Endometrium (tissue), 2 donors: Measurements from ENCODE around the gene TERT.
"Not testable (repeated sequence)": the region's sequence is repeated elsewhere in the genome, so short reads cannot be mapped to it uniquely, and the experiment has no call there.

Experiments used
- FAIRE-seq: peaks from 2 replicates; lab custom pipeline; 2012; peaks lifted over from hg19 to GRCh38; lab: Jason Lieb, UNC
- donor health status: control.
- donor health status: control.

Gene TERT

DNA sequence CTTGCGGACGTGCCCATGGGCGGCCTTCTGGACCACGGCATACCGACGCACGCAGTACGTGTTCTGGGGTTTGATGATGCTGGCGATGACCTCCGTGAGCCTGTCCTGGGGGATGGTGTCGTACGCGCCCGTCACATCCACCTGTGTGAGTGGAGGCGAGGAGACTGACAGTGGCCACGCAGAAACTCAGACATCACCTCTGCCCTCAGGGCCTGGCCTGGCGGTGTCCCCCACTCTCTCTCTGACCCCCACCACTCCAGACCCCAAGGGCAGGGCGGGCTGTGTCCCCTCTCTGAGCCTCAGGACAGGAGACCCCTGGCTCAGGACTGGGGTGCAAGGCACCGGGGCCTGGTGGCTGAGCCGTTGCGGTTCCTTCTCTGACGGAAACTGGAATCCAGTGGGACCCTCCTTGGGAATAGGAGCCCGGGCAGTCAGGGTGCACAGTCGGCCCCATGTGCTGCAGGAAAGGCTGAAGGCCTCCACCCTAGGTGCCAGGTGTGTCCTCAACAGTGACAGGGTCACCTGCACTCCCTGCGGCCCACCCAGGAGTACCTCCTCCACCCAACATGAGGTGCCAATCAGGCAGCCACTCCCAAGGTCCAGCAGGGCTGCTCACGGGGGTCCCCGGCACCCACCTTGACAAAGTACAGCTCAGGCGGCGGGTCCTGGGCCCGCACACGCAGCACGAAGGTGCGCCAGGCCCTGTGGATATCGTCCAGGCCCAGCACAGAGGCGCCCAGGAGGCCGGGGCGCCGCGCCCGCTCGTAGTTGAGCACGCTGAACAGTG lies 16.0 kb downstream of the TERT start:
- FAIRE-seq = no peak

DNA sequence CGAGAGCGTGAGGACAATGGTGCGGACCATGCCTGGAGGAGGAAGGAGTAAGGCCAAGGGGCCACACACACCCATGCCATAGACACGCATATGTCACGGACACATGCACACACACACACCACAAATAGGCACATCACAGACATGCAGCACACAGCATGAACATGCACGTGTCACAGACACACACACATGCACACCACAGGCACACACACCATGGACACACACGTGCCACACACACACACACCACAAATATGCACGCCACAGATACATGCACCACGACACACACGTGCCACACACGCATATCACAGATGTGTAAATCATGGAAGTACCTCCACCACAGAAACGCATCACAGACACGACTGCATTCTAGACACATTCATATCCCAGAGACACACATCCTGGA lies 16.7 kb downstream of the TERT start:
- no peak for FAIRE-seq

DNA sequence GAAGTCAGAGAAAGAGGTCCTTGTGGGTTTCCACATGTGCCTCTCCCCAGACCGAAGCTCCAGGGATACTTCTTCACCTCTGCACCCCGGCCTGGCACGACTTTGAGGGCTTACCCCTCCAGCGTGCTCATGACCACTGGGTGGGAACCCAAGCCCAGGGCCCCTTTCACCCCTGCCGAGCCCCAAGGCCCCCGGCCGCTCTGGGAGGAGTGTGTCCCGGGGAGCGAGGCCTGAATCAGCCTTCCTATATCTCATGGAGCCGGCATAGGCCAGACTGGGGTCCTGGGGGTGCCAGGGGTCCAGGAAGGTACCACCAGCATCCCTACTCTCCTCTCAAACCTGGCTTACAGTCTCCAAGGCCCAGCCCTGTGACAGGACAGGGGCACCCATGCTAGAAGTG lies 17.1 kb downstream of the TERT start:
- no peak for FAIRE-seq

DNA sequence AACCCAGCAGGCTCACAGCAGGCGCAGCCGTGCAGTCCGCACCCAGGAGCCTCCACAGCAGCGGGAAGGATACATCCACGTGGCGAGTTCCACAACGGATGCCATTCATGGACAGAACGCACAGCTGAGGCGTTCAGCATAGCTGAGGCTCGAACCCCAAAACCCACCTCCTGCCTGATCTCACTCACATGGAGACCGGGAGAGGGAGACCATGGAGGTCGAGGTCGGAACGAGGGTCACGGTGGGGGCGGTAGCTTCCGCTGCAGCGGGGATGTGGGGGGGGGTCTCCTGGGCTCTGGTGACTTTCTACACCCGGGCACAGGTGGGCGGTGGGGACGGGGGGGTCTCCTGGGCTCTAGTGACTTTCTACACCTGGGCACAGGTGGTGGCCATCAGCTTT lies 17.5 kb downstream of the TERT start:
- no peak for FAIRE-seq

DNA sequence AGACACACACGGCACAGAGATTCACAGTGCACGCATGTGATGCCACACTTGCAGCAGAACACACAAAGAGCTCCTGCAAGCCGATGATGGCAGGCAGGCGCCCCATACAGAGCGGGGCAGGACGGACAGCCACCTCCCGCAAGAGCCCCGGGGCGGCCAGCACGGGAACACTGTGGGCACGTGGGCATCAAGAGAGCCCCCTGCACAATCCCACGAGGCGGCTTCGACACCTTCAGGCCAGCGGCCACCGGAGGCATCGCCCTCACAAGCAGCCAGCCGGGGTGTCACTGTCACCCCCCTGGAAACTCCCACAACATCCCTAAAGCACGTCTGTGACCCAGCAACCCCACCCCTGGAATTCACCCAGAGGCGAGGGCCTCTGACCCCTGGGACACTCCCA lies 17.9 kb downstream of the TERT start:
- no peak for FAIRE-seq

DNA sequence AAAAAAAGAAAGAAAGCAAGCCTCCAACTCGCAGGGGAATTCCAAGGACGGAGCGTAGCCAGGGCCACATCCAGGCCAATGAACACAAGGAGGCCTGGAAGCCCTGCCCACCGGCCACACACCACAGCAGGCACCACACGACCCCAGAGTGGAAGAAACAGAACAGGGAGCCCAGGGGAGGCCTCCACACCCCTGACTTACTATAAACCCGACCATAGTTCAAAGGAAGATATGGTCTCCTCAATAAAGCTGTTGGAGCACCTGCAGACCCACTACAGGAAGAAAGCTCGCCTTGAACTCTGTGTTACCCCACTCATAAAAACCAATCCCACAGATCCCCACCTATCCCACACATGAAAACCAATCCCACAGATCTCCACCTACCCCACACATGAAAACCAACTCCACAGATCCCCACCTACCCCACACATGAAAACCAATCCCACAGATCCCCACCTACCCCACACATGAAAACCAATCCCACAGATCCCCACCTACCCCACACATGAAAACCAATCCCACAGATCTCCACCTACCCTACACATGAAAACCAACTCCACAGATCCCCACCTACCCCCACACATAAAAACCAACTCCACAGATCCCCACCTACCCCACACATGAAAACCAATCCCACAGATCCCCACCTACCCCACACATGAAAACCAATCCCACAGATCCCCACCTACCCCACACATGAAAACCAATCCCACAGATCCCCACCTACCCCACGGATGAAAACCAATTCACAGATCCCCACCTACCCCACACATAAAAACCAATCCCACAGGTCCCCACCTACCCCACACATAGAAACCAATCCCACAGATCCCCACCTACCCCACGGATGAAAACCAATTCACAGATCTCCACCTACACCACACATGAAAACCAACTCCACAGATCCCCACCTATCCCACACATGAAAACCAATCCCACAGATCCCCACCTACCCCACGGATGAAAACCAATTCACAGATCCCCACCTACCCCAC lies 19.2 kb downstream of the TERT start:
- not testable (repeated sequence) for FAIRE-seq

DNA sequence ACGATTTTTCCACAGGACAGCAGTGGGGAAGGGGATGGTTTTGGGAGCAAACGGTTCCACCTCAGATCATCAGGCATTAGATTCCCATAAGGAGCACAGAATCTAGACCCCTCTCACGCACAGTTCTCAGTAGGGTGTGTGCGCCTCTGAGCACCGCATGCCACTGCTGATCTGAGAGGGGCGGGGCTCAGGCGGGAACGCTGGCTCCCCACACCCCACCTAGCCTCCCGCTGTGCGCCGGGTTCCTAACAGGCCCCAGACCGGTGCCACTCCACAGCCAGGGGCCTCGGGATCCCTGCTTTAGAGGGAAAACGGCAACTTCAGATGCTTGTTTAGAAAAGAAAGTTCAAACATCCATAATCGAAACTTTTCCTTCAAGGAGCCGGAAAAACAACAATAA lies 20.4 kb downstream of the TERT start:
- FAIRE-seq = no peak

DNA sequence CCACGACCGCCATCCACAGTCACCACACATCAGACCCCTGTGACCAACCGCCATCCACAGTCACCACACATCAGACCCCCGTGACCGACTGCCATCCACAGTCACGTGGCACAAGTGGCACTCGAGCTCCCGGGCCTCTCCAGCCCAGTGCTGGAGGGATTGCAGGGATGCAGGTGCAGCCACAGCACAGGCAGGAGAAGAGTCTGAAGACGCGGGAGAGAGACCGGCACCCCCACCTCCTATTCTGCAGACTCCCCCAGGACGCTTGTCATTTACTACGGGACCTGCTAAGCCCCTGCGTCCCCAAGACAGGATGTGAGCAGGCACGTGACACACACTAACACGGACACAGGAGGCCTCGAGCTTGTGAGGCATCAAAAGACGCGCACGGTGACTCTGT lies 21.1 kb downstream of the TERT start:
- no peak for FAIRE-seq

DNA sequence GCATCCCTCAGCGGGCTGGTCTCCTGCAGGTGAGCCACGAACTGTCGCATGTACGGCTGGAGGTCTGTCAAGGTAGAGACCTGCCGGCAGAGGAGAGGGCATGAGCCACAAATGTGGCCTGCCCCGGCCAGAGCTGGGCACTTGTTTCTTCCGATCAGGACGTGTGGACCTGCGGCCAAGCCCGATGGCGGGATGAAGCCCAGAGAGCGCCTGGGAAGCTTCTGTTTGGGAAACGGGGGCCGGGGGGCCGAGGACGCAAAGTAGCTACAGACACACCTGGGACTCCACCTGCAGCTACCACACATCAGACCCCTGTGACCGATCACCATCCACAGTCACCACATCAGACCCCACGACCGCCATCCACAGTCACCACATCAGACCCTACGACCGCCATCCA lies 22.7 kb downstream of the TERT start:
- no peak for FAIRE-seq

DNA sequence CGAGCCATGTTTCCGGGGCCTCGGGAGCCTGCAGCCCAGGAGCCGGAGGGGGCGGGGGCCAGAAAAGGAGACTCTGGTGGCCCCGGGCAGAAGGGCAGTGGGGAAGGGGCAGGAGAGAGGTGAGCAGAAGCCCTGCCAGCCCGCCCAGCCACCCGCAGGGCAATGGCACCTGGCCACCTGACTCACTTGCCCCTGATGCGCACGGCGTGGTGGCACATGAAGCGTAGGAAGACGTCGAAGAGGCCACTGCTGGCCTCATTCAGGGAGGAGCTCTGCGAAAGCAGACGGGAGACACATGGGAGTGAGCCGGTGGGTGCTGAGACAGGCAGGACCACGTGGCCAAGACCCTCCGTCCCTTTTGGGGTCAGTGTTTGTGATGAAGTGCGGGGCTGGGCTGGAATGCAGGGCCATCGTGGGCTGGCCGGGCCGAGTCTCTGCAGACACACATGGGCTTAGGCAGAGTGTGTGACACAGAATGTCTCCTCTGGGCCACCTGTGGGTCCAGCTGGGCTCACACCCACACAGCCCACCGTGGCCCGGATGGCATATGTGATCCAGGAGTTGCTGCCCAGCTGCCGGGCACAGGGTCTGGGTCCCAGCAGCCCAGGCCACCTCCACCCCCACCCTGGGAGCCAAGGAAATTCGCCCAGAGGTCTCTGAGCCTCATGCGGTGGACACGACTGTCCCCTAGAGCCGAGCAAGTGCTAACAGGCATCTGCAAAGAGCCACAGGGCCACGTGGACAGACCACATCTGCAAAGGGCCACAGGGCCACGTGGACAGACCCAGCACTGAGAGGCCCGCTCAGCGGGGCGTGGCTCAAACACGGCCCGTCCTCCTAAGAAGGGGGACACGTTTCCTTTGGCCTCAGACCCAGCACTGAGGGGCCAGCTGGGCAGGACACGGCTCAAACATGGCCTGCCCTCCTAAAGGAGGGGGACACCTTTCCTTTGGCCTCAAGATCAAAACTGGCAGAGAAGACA lies 23.6 kb downstream of the TERT start:
- FAIRE-seq = no peak

DNA sequence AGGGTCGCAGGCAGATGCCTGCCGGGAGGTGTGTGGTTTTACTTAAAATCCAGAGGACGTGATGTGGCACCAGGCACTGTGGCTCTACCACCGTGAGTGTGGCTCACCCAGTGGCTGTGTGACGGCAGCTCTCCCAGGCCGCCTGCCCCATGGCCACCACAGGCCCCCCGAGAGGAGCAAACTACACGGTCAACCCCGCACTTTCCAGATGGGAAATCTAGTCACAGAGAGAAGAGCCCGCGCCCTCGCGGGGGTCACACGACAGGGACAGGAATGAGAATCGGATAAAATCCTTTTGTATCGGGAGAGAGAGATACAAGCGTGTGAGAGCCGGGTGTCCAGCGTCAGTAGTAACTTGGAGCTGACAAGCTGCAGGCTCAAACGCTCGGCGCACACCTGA lies 24.4 kb downstream of the TERT start:
- no peak for FAIRE-seq

DNA sequence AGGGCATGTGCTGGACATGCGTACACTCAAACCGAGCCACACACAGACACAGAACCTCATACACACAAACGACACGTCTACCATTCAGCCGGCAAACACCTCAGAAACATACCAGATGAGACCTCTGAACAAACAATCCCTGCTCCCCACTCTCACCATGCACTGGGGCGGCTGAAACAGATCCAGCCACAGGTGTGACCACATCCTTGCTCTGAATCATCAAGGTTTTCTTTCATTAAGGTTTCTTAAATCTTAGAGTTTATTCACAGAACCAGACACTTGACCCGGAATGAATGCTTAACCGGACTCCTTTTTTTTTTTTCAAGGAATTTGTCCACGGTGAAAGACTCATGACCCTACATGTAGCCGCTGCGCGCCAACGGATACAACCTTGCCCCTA lies 26.2 kb downstream of the TERT start:
- no peak for FAIRE-seq

DNA sequence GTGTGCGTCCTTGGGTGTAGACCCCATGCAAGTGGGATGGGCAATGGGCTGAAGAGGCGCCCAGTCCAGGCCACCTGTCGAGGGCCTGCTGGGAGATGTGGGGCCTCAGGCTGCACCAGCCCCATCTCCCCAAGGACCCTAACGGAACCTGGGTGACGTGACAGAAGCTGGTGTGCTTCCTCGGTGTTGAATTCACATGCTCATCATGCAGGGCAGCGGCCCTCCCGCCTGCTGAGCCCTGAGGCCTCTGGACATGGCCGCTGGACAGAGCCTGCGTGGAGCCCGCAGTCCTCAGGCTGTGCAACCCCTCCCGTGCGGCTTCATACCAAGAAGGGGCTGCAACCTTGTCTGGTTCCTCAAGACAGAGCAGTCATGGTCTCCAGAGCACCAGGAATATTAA lies 26.8 kb downstream of the TERT start:
- no peak for FAIRE-seq

DNA sequence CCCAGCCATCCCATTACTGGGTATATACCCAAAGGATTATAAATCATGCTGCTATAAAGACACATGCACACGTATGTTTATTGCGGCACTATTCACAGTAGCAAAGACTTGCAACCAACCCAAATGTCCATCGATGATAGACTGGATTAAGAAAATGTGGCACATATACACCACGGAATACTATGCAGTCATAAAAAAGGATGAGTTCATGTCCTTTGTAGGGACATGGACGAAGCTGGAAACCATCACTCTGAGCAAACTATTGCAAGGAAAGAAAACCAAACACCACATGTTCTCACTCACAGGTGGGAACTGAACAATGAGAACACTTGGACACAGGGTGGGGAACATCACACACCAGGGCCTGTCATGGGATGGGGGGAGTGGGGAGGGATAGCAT lies 27.4 kb downstream of the TERT start:
- FAIRE-seq = not testable (repeated sequence)

DNA sequence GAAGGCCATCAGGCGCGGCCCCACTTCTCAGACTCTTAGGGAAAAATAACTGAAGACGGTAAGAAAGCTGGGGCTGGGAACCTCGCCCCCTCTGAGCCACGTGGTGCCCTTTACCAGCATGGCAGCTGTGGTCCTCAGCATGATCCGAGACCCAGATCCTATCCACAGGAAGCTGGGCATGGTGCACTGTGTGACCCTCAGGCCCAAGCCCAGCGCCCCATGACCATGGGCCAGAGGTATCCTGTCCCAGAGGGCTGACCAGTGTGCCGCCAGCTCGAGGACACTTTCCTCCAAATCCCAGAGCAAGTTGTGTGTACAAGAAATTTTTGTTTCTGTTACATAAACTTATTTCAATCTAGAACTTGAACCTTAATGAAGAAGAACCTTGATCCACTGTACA lies 28.1 kb downstream of the TERT start:
- no peak for FAIRE-seq

DNA sequence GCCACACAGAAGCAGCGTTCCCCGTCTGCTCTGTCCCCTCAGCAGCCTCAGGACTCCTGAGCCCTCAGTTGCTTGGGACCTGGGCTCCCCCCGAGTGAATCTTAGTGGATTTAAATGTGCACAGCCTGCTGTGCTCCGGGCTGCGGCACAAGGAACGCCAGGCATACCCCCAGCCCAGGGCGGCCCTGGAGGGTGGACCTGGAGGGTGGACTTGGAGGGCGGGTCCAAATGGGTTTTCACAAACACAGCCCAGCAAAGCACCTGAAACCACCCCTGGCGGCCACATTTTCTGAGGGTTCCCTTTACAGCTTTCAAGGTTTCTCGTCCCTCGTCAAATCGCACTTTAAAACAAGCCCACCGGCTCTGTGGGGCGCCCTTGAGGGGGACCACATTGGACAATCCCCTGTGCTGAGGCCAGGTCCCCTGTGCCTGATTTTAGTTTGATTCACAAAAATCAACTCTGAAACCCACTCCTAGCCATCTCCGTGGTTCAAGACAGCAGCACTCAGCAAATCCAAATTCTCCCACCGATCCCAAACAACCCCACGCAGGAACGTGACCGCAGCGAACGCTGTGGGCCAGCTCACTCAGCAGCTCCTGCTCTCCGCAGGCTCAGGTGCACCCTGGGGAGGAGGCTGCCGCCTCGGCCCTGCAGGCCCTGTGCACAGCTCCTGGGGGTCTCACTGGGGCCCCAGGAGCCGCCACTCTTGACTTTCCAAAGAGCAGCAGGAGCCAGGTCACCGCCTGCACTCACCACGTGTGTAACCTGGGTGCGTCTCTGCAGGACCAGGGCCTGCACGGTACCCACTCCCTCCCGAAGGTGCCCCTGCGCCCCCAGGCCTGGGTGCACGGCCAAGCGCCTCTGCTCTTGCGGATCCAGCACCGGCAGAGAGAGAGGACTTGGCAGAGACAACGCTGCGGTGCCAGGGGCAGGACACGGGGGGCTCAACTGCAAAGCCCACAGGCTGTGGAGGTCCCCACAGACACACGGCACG lies 29.1 kb downstream of the TERT start:
- no peak for FAIRE-seq

DNA sequence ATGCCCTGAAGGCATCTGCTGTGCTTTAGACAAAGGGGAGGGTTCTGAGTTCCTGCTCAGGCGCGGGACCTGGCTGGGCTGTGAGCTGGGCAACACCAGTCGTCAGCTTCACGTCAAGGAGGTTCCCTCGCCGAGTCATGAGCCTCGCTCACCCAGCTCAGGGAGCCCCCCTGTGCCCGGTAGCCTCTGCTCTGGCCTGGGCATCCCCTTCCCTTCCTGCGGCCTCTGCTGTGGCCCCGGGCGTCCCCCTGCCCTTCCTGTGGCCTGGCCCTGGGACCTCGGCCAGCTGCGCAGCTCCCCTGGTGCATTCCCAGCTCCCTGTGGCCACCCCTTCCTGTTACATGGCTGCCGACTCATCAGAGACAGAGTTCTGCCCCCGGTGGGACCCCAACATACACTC lies 29.8 kb downstream of the TERT start:
- no peak for FAIRE-seq

DNA sequence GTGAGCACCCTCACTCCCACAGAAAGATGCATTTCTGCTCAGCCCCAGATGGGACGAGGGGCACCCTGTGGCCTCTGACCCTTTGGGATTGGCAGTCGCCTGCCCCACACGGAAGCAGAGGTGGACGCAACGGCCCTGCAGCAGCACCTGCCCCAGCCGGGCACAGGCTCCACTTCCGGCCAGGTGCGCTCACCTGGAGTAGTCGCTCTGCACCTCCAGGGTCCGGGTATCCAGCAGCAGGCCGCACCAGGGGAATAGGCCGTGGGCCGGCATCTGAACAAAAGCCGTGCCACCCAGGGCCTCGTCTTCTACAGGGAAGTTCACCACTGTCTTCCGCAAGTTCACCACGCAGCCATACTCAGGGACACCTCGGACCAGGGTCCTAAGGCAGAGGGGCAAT lies 30.7 kb downstream of the TERT start:
- FAIRE-seq = no peak

DNA sequence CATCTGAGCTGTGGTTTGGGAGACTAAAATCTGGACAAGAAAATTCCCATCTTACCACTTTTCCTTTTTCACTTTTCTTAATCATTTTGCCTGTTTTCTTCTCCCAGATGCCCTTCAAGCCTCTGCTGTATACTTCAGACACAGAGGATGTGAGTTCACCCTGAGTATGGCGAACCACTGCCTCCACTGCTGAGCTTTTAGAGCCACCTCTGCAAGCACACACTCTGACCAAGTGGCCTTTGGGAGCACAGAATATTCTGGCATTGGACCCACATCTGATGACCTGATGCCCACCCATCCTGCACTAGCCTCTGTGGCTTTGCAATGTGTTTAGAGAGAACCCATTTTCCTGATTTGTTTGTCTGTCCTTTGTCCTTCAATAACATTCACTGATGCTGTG lies 32.5 kb downstream of the TERT start:
- no peak for FAIRE-seq

DNA sequence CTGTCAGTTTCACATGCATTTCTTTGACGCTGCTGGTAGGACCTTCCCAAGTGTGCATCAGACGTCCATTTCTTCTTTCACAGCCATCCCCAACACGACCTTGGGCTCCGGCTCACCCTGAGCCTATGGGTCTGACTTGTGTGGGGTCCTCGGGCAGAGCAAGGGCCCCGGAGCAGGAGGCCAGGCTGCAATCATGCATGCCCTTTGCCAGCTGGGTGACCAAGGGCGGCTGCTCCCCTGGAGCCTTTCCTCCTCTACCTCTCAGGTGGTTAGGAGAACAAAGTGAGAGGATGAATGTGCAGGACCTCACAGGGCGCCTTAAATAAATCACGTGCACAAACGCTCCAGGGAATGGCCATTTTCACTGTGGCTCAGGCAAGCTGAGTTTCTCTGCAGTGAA lies 33.2 kb downstream of the TERT start:
- no peak for FAIRE-seq
